Smooth muscle cell (in vitro differentiated cells): ENCODE measurements around the gene ACTR2. TPM values are rescaled to one million over a fixed set of nuclear protein-coding genes. Genes with fewer than 3 reads are reported as not detected.
"Not testable (repeated sequence)": the region's sequence is repeated elsewhere in the genome, so short reads cannot be mapped to it uniquely, and the experiment has no call there.

ENCODE experiments used
- DNase-seq: peaks from one replicate; lab custom pipeline; 2025; ENCODE audit not compliant: unreplicated experiment; lab: John Stamatoyannopoulos, UW
- H2AFZ ChIP-seq: fragments of 200-600 bp; sonication (generic); 2 replicates; pipeline ENCODE4 v1.6.0; 2016; ENCODE audit warnings: antibody characterized with exemption, low read depth, mild to moderate bottlenecking
- H3F3A ChIP-seq: fragments of 200-600 bp; sonication (generic); 2 replicates; pipeline ENCODE4 v1.6.0; 2017; ENCODE audit warnings: antibody characterized with exemption, low read depth
- H3K27ac ChIP-seq: fragments of 200-600 bp; sonication (generic); 2 replicates; pipeline ENCODE4 v1.5.1; 2016; ENCODE audit warnings: low read depth, mild to moderate bottlenecking
- H3K27me3 ChIP-seq: fragments of 200-600 bp; sonication (generic); 2 replicates; pipeline ENCODE4 v1.6.1; 2016; ENCODE audit warnings: low read depth, mild to moderate bottlenecking
- H3K36me3 ChIP-seq: fragments of 200-600 bp; sonication (generic); 2 replicates; pipeline ENCODE4 v1.5.1; 2016; ENCODE audit warnings: low read depth
- H3K4me1 ChIP-seq: fragments of 200-600 bp; sonication (generic); 2 replicates; pipeline ENCODE4 v1.5.1; 2016; ENCODE audit warnings: low read depth
- H3K4me2 ChIP-seq: fragments of 200-600 bp; sonication (generic); 2 replicates; pipeline ENCODE4 v1.6.0; 2016; ENCODE audit warnings: mild to moderate bottlenecking
- H3K4me3 ChIP-seq: fragments of 200-600 bp; sonication (generic); 2 replicates; pipeline ENCODE4 v1.5.1; 2016; ENCODE audit warnings: mild to moderate bottlenecking
- H3K79me2 ChIP-seq: fragments of 200-600 bp; sonication (generic); 2 replicates; pipeline ENCODE4 v1.6.0; 2016; ENCODE audit warnings: low read depth, mild to moderate bottlenecking
- H3K9ac ChIP-seq: fragments of 200-600 bp; sonication (generic); 2 replicates; pipeline ENCODE4 v1.6.0; 2016; ENCODE audit warnings: low read depth
- H3K9me3 ChIP-seq: fragments of 200-600 bp; sonication (generic); replicated peaks from 2 replicates; pipeline ENCODE4 v1.5.1; 2016; ENCODE audit warnings: low read depth
- H4K20me1 ChIP-seq: fragments of 200-600 bp; sonication (generic); 2 replicates; pipeline ENCODE4 v1.6.0; 2016; ENCODE audit warnings: low read depth
- WGBS: methylation state at CpG from one replicate; pipeline ENCODE4 v1.1.7; 2016; ENCODE audit warnings: low lambda C conversion rate; 5-methylcytosine and 5-hydroxymethylcytosine counted together
- polyA plus RNA-seq: library from polyadenylated mRNA; unstranded; fragments of >200 nt; fragmentation: Nextera tagmentation; extraction: Ambion mirVana; gene quantifications from 2 replicates; pipeline ENCODE4 v1.2.1, GENCODE V29; 2016
- total RNA-seq: library from RNA; depleted of rRNA; stranded (reverse); fragments of >200 nt; gene quantifications from 2 replicates; pipeline ENCODE4 v1.2.3, GENCODE V29; 2014
- TF ChIP-seq, protein P1 (sequence below): fragments of 200-600 bp; sonication (generic); IDR thresholded peaks from 2 replicates; pipeline ENCODE4 v1.5.1; 2017; ENCODE audit warnings: borderline replicate concordance, mild to moderate bottlenecking, antibody characterized with exemption; ENCODE audit not compliant: insufficient read depth, poor library complexity, severe bottlenecking

Gene ACTR2
- total RNA-seq (174 TPM in 2 replicates), polyA plus RNA-seq (107 and 108 TPM in 2 replicates)

DNA sequence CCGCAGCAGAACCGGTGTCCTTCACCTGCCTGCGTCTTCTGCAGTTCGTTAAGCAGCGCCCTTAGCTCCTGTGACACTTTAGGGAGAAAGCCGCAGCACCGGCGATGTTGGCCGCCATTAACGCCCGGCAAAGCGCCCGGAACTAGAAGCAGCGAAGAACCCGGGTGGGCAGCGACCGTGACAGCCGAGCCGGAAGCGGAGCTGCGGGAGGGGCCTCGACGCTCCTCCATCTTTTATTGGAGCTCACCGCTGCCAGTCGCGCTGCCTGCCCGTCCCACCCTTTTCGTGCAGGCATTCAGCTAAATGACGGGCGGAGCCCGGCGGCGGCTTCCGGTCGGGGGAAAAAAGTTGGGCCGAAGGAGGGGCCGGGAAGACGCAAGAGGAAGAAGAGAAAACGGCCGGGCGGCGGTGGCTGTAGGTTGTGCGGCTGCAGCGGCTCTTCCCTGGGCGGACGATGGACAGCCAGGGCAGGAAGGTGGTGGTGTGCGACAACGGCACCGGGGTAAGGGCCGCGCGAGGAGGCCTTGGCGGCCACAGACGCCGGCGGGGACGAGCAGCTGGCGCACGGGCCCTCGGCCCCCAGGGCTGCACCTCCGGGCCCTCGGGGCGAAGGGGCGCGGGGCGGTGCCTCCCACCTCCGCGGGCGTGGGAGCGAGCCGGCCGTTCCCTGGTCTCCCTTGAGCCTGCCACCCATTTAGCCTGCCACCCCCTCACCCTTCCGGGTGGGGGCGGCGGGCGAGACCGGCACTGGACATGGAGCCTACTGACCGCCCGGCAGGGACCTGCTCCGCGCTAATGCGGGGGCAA is at the start of gene ACTR2:
ACTR2 (plus strand) TSS at position 376 of the 807 bp plus-strand sequence; CDS start at position 455, 79 bp downstream.
- Histone ChIP-seq H3F3A (peaks cover 16% of the 10 kb centered on the region), H4K20me1 (peaks cover 10% of the 10 kb centered on the region), H3K27ac (peak within 1 kb of the TSS; percentile 94), H3K4me3 (peak within 1 kb of the TSS; percentile 99), H3K79me2 (peaks cover 56% of the 10 kb centered on the region), H3K36me3 (no peaks in the 10 kb centered on the region), H3K4me2 (peak within 1 kb of the TSS; percentile 97), H3K9ac (peak within 1 kb of the TSS; percentile 92), H3K9me3 (no peaks in the 10 kb centered on the region), H3K27me3 (no peaks in the 10 kb centered on the region), H2AFZ (peak within 1 kb of the TSS; percentile 91), H3K4me1 (peaks cover 34% of the 10 kb centered on the region)
- DNase-seq: peak; percentile 79
- TF ChIP-seq, protein P1, sequence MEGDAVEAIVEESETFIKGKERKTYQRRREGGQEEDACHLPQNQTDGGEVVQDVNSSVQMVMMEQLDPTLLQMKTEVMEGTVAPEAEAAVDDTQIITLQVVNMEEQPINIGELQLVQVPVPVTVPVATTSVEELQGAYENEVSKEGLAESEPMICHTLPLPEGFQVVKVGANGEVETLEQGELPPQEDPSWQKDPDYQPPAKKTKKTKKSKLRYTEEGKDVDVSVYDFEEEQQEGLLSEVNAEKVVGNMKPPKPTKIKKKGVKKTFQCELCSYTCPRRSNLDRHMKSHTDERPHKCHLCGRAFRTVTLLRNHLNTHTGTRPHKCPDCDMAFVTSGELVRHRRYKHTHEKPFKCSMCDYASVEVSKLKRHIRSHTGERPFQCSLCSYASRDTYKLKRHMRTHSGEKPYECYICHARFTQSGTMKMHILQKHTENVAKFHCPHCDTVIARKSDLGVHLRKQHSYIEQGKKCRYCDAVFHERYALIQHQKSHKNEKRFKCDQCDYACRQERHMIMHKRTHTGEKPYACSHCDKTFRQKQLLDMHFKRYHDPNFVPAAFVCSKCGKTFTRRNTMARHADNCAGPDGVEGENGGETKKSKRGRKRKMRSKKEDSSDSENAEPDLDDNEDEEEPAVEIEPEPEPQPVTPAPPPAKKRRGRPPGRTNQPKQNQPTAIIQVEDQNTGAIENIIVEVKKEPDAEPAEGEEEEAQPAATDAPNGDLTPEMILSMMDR: no peak
- 1% methylated on average over 64 of the region's 82 CpGs for WGBS

DNA sequence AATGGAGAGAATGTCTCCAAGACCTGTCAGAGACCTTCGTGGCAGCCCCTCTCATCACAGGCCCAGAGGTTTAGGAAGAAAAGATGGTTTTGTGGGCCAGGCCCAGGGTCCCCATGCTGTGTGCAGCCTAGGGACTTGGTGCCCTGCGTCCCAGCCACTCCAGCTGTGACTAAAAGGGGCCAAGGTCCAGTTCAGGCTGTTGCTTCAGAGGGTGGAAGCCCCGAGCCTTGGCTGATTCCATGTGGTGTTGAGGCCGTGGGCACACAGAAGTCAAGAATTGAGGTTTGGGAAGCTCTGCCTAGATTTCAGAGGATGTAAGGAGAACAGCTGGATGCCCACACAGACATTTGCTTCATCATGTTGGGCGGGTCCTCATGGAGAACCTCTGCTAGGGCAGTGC is 45.1 kb upstream of the ACTR2 start:
- WGBS: 86% methylated on average over 5 of the region's 5 CpGs
- H3K27me3 ChIP-seq: no peaks in the 10 kb centered on the region
- no peak overlapping the region for H3K4me2 ChIP-seq

DNA sequence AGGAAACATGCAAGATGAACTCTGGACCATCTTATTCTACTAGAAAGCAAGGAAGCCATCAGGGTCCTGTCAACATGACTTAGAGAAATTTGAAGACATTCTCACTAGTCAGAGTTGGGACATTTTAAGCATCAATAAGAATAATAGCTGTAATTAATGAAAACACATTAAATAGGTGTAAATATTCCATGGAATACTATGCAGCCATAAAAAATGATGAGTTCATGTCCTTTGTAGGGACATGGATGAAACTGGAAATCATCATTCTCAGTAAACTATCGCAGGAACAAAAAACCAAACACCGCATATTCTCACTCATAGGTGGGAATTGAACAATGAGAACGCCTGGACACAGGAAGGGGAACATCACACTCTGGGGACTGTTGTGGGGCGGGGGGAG is 44.2 kb upstream of the ACTR2 start:
- H3K79me2 ChIP-seq: not testable (repeated sequence)

More for the DNA sequence above, 45.1 kb upstream of the ACTR2 start:
- no peak overlapping the region for H3K27ac ChIP-seq
- H4K20me1 ChIP-seq: no peaks in the 10 kb centered on the region
- TF ChIP-seq, protein P1: no peak
- no peak overlapping the region for H3K4me3 ChIP-seq
- no peaks in the 10 kb centered on the region for H3F3A ChIP-seq
- DNase-seq: no peak
- no peaks in the 10 kb centered on the region for H3K9me3 ChIP-seq
- no peak overlapping the region for H2AFZ ChIP-seq
- H3K4me1 ChIP-seq: no peaks in the 10 kb centered on the region
- H3K79me2 ChIP-seq: no peaks in the 10 kb centered on the region
- no peak overlapping the region for H3K9ac ChIP-seq
- no peaks in the 10 kb centered on the region for H3K36me3 ChIP-seq

DNA sequence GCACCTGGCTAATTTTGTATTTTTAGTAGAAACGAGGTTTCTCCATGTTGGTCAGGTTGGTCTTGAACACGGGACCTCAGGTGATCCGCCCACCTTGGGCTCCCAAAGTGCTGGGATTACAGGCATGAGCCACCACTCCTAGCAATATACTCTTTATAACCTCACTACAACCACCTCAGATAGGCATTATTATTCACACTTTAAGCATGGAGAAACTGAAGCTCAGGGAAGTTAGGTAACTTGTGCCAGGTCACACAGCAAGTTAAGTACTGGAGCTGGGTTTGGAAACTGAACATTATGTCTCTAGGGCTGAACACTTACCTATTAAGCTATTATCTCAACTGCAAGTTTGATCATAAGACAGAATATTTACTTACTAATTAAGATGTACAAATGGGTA is 42.6 kb upstream of the ACTR2 start:
- Histone ChIP-seq H3K9me3 (no peaks in the 10 kb centered on the region), H2AFZ (no peak overlapping the region), H3K4me1 (no peaks in the 10 kb centered on the region), H3F3A (no peaks in the 10 kb centered on the region), H3K4me2 (no peak overlapping the region), H3K9ac (no peak overlapping the region), H3K27me3 (no peaks in the 10 kb centered on the region), H3K27ac (no peak overlapping the region), H3K4me3 (no peak overlapping the region), H3K79me2 (no peaks in the 10 kb centered on the region), H4K20me1 (no peaks in the 10 kb centered on the region), H3K36me3 (no peaks in the 10 kb centered on the region)
- WGBS: 94% methylated on average over 3 of the region's 3 CpGs
- TF ChIP-seq, protein P1: no peak
- DNase-seq: no peak

More for the DNA sequence above, 44.2 kb upstream of the ACTR2 start:
- H3K4me3 ChIP-seq, H3K9me3 ChIP-seq, DNase-seq, H2AFZ ChIP-seq, H3K36me3 ChIP-seq, H3K27me3 ChIP-seq, H3F3A ChIP-seq, H3K27ac ChIP-seq, H3K9ac ChIP-seq, H4K20me1 ChIP-seq, H3K4me2 ChIP-seq, H3K4me1 ChIP-seq: not testable (repeated sequence)
- WGBS: 94% methylated on average over 4 of the region's 4 CpGs
